GM12878 (cell line): ENCODE measurements around the gene CLEC18A. TPM values are rescaled to one million over a fixed set of nuclear protein-coding genes. Genes with fewer than 3 reads are reported as not detected.

Source experiments
- ATAC-seq: fragments of 200-7000 bp; cut with Tn5 transposase; 3 replicates; pipeline ENCODE4 v1.9.1; 2020; ENCODE audit warnings: mild to moderate bottlenecking, moderate library complexity
- BruUV-seq: library from RNA; stranded (reverse); fragments of 400-500 nt; replicated peaks from 2 replicates; lab custom pipeline; 2021; lab: Mats Ljungman, UMichigan
- CTCF ChIA-PET: fragments of 300-600 bp; sonication (Branson Sonifier 250); formaldehyde crosslinking; extraction: SDS; loops from one replicate; lab custom pipeline; 2021; ENCODE audit warnings: inconsistent platforms; lab: Yijun Ruan, JAX
- POLR2A ChIA-PET: fragments of 350-600 bp; formaldehyde crosslinking; extraction: SDS; loops from one replicate; lab custom pipeline; 2021; ENCODE audit warnings: inconsistent platforms; lab: Charles Lee
- RAD21 ChIA-PET: fragments of 300-600 bp; sonication (Branson Sonifier 250); formaldehyde crosslinking; loops from one replicate; lab custom pipeline; 2023; ENCODE audit warnings: antibody characterized with exemption; ENCODE audit not compliant: unreplicated experiment; lab: Charles Lee
- SMC1A ChIA-PET: fragments of 300-600 bp; sonication (Branson Sonifier 250); formaldehyde crosslinking; loops from one replicate; lab custom pipeline; 2023; ENCODE audit not compliant: unreplicated experiment, uncharacterized antibody; lab: Charles Lee
- DNase-seq: peaks from one replicate; pipeline ENCODE4 v3.0.0-alpha.2; 2011; ENCODE audit warnings: low read depth, low spot score
- FAIRE-seq: peaks from 3 replicates; lab custom pipeline; 2011; peaks lifted over from hg19 to GRCh38; lab: Jason Lieb, UNC
- H2AFZ ChIP-seq: 2 replicates; pipeline ENCODE4 v1.6.0; 2011; ENCODE audit warnings: low read depth, low read length, control low read depth; ENCODE audit not compliant: control insufficient read depth
- H3K27ac ChIP-seq: 2 replicates; pipeline ENCODE4 v1.5.1; 2011; ENCODE audit warnings: control low read depth; ENCODE audit not compliant: control insufficient read depth, insufficient read depth
- H3K27me3 ChIP-seq, 2 experiments: replicated peaks in 1 of 2; 2 replicates each; pipeline versions ENCODE4 v1.6.0 to v1.6.1; 2011; ENCODE audit warnings: low read length in 1 of 2; ENCODE audit not compliant: control insufficient read depth in 2 of 2, insufficient read depth in 2 of 2
- H3K36me3 ChIP-seq, 2 experiments: 2 replicates each; pipeline ENCODE4 v1.5.1; 2011; ENCODE audit warnings: low read length in 1 of 2; ENCODE audit not compliant: control insufficient read depth in 2 of 2, insufficient read depth in 2 of 2
- H3K4me1 ChIP-seq: 2 replicates; pipeline ENCODE4 v1.6.1; 2011; ENCODE audit warnings: mild to moderate bottlenecking, low read length, moderate library complexity, mixed read lengths; ENCODE audit not compliant: control insufficient read depth, insufficient read depth
- H3K4me2 ChIP-seq: 2 replicates; pipeline ENCODE4 v1.6.0; 2011; ENCODE audit warnings: control low read depth; ENCODE audit not compliant: control insufficient read depth, insufficient read depth
- H3K4me3 ChIP-seq: fragments of 200-600 bp; sonication (generic); 2 replicates; pipeline ENCODE4 v1.5.1; 2016
- H3K79me2 ChIP-seq: 2 replicates; pipeline ENCODE4 v1.6.0; 2011; ENCODE audit warnings: low read length; ENCODE audit not compliant: control insufficient read depth, insufficient read depth
- H3K9ac ChIP-seq: 2 replicates; pipeline ENCODE4 v1.8.0; 2011; ENCODE audit warnings: low read length, control low read depth, mixed read lengths; ENCODE audit not compliant: control insufficient read depth, insufficient read depth
- H3K9me3 ChIP-seq: replicated peaks from 3 replicates; pipeline ENCODE4 v1.5.1; 2011; ENCODE audit warnings: mild to moderate bottlenecking, low read length; ENCODE audit not compliant: control insufficient read depth, insufficient read depth
- H4K20me1 ChIP-seq: 2 replicates; pipeline ENCODE4 v1.6.0; 2011; ENCODE audit not compliant: control insufficient read depth, insufficient read depth
- CBFB ChIP-seq: IDR thresholded peaks from 2 replicates; pipeline ENCODE4 v1.6.1; 2016; ENCODE audit warnings: antibody characterized with exemption, low read depth
- EP300 ChIP-seq, 2 experiments: fragments of 150-350 bp in 1 of 2; IDR thresholded peaks; 2 replicates each; pipeline ENCODE4 v1.6.1; 2011 to 2012; ENCODE audit warnings: low read depth in 2 of 2, low read length in 2 of 2, borderline replicate concordance in 1 of 2, improper control_type of control experiment in 1 of 2, inconsistent platforms in 1 of 2; ENCODE audit not compliant: control insufficient read depth in 1 of 2
- JUND ChIP-seq: IDR thresholded peaks from 2 replicates; pipeline ENCODE4 v1.6.1; 2012; ENCODE audit warnings: low read depth, mild to moderate bottlenecking, low read length, improper control_type of control experiment, moderate library complexity
- NFYB ChIP-seq: IDR thresholded peaks from 2 replicates; pipeline ENCODE4 v1.6.1; 2011; ENCODE audit warnings: low read depth, mild to moderate bottlenecking, low read length, improper control_type of control experiment, moderate library complexity; ENCODE audit not compliant: insufficient read depth
- RAD51 ChIP-seq: fragments of 450-650 bp; IDR thresholded peaks from 2 replicates; pipeline ENCODE4 v1.6.1; 2016; ENCODE audit warnings: moderate library complexity, mild to moderate bottlenecking, inconsistent platforms
- TARDBP ChIP-seq: IDR thresholded peaks from 2 replicates; pipeline ENCODE4 v1.6.1; 2016; ENCODE audit warnings: borderline replicate concordance
- WGBS: methylation state at CpG from one replicate; pipeline ENCODE4 v1.1.6; 2016; ENCODE audit warnings: low lambda C conversion rate; ENCODE audit not compliant: insufficient replicate concordance, insufficient coverage; ENCODE audit errors: missing lambda C conversion rate; 5-methylcytosine and 5-hydroxymethylcytosine counted together
- in situ Hi-C: fragments of 300-500 bp; cut with MboI; formaldehyde crosslinking; loops from 9 replicates; pipeline ENCODE4 v1.14.3; 2018; ENCODE audit warnings: mixed read lengths
- intact Hi-C: fragments of 100-400 bp; cut with micrococcal nuclease; formaldehyde crosslinking; loops from one replicate; pipeline ENCODE4 v1.14.2; 2022; ENCODE audit not compliant: unreplicated experiment
- polyA plus RNA-seq, 11 experiments: library from polyadenylated mRNA; depleted of rRNA in 4 of 11; unstranded in 6 of 11; stranded (reverse) in 5 of 11; fragments of >200 nt; fragmentation: Nextera tagmentation in 4 of 11; fragmentation: Illumina TruSeq in 1 of 11; extraction: Ambion mirVana in 4 of 11; extraction: Trizol in 1 of 11; gene quantifications; 1 replicate in 1 of 11; 2 replicates in 10 of 11; pipeline versions ENCODE4 v1.2.1 to v1.2.3, GENCODE V29; 2011 to 2016; ENCODE audit warnings: inconsistent platforms in 2 of 11, missing spikeins in 2 of 11, low read depth in 1 of 11
- total RNA-seq, 4 experiments: library from RNA; depleted of rRNA in 3 of 4; stranded (reverse); fragments of >200 nt in 3 of 4; fragmentation: Illumina TruSeq in 1 of 4; extraction: Trizol in 1 of 4; gene quantifications; 2 replicates each; pipeline versions ENCODE4 v1.2.1 to v1.2.3, GENCODE V29; 2013 to 2021
- TF ChIP-seq, protein P1 (sequence below): IDR thresholded peaks from 2 replicates; pipeline ENCODE4 v1.6.1; 2012; ENCODE audit warnings: mild to moderate bottlenecking, low read depth, low read length

CLEC18A gene
- total and polyA plus RNA-seq, 10 of the 15 experiments (the other 5 are each of a cell fraction or from before 2014, with no cell fraction given) = 0.03 to 0.26 (median 0.10) TPM; not detected in 4

DNA sequence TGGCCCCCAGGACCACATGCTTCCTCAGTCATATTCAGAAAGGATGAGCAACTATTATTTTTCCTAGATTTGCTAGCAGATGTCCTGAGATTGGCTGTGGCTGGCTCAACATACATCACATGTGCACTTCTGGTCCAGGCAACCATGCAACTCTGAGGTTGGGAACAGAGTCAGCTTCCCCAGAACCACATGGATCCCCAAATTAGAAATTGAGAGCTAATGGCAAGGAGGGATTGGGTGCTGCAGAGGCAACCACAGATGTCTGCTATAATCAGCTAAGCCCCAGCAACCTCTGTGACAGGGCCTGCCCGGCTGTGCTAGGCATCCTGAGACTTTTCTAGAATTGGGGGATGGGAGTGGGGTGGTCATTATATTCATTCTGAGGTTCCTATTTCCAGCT lies 33.8 kb upstream of the CLEC18A start:
- Histone ChIP-seq H3K4me3 (no peak overlapping the region), H3K4me2 (no peak overlapping the region), H3K36me3 (no peaks in the 10 kb centered on the region; a peak in 1 of 4 replicates), H3K27ac (no peak overlapping the region), H3K9me3 (no peaks in the 10 kb centered on the region), H3K27me3 (no peaks in the 10 kb centered on the region), H3K79me2 (no peaks in the 10 kb centered on the region), H3K4me1 (no peaks in the 10 kb centered on the region), H4K20me1 (no peaks in the 10 kb centered on the region), H2AFZ (no peak overlapping the region), H3K9ac (no peak overlapping the region)
- ChIA-PET POLR2A (no interaction called here), SMC1A (no interaction called here), RAD21 (no interaction called here), CTCF (interaction anchor here (0.8 to 1.4 kb wide), 2 partner anchors 11 to 13 kb away, joined by 3 to 6 read pairs; no protein-coding TSS in a partner anchor)
- no peak for DNase-seq
- TF ChIP-seq NFYB (no peak), JUND (no peak), TARDBP (no peak), EP300 (IDR thresholded peaks at IDR 0.05; ENCODE audit: borderline replicate concordance in 1 of 2, control insufficient read depth in 1 of 2, low read depth in 2 of 2, low read length in 2 of 2) (no peak), RAD51 (no peak), CBFB (no peak)
- TF ChIP-seq, protein P1, sequence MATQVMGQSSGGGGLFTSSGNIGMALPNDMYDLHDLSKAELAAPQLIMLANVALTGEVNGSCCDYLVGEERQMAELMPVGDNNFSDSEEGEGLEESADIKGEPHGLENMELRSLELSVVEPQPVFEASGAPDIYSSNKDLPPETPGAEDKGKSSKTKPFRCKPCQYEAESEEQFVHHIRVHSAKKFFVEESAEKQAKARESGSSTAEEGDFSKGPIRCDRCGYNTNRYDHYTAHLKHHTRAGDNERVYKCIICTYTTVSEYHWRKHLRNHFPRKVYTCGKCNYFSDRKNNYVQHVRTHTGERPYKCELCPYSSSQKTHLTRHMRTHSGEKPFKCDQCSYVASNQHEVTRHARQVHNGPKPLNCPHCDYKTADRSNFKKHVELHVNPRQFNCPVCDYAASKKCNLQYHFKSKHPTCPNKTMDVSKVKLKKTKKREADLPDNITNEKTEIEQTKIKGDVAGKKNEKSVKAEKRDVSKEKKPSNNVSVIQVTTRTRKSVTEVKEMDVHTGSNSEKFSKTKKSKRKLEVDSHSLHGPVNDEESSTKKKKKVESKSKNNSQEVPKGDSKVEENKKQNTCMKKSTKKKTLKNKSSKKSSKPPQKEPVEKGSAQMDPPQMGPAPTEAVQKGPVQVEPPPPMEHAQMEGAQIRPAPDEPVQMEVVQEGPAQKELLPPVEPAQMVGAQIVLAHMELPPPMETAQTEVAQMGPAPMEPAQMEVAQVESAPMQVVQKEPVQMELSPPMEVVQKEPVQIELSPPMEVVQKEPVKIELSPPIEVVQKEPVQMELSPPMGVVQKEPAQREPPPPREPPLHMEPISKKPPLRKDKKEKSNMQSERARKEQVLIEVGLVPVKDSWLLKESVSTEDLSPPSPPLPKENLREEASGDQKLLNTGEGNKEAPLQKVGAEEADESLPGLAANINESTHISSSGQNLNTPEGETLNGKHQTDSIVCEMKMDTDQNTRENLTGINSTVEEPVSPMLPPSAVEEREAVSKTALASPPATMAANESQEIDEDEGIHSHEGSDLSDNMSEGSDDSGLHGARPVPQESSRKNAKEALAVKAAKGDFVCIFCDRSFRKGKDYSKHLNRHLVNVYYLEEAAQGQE = no peak
- FAIRE-seq = no peak
- intact Hi-C loops = no loop called here
- ATAC-seq = no peak
- in situ Hi-C loops = no loop called here
- no TSS peak for BruUV-seq
- WGBS = 100% methylated on average over 1 of the region's 1 CpG
